Bronchial epithelial cell (primary cell): ENCODE data around the gene SHROOM3. TPM values are rescaled to one million over a fixed set of nuclear protein-coding genes. Genes with fewer than 3 reads are reported as not detected.

ENCODE experiments used
- DNase-seq: peaks from one replicate; pipeline ENCODE4 v3.0.0-alpha.2; 2010; ENCODE audit warnings: low read depth
- FAIRE-seq: peaks from 2 replicates; lab custom pipeline; 2011; peaks lifted over from hg19 to GRCh38; lab: Jason Lieb, UNC
- H3K27me3 ChIP-seq: 2 replicates; pipeline ENCODE4 v1.5.1; 2011; ENCODE audit warnings: low read length; ENCODE audit not compliant: control insufficient read depth, insufficient read depth
- H3K36me3 ChIP-seq: 2 replicates; pipeline ENCODE4 v1.5.1; 2011; ENCODE audit warnings: low read length; ENCODE audit not compliant: control insufficient read depth, insufficient read depth
- H3K4me3 ChIP-seq: 2 replicates; pipeline ENCODE4 v1.5.1; 2011; ENCODE audit warnings: mild to moderate bottlenecking, low read depth, low read length, control low read depth
- CTCF ChIP-seq: IDR thresholded peaks from 2 replicates; pipeline ENCODE4 v1.5.1; 2011; ENCODE audit warnings: mild to moderate bottlenecking, moderate library complexity, low read length, control low read depth, inconsistent platforms; ENCODE audit not compliant: insufficient read depth, severe bottlenecking
- total RNA-seq: library from RNA; depleted of rRNA; stranded (reverse); fragments of >200 nt; gene quantifications from 2 replicates; pipeline ENCODE4 v1.2.1, GENCODE V29; 2014

Gene SHROOM3
- total RNA-seq, 1 donor from 2014 or later, result 6.3 TPM

- Histone ChIP-seq H3K4me3 (no peak overlapping the region), H3K36me3 (no peaks in the 10 kb centered on the region), H3K27me3 (no peaks in the 10 kb centered on the region)
- FAIRE-seq (no peak), DNase-seq (no peak)
- no peak for TF ChIP-seq CTCF
Observed at GRCh38 chr4:76559236-76560071, 124.4 kb downstream of the SHROOM3 start.

- H3K36me3 ChIP-seq, result no peaks in the 10 kb centered on the region
Observed at GRCh38 chr4:76562161-76562560, 127.1 kb downstream of the SHROOM3 start.

GRCh38 chr4:76562836-76563453 is 127.9 kb downstream of the SHROOM3 start:
- no peaks in the 10 kb centered on the region for H3K36me3 ChIP-seq
- no peak for TF ChIP-seq CTCF
- H3K27me3 ChIP-seq, result no peaks in the 10 kb centered on the region
- H3K4me3 ChIP-seq, result no peak overlapping the region
- FAIRE-seq (no peak), DNase-seq (peak; percentile 80)

More at GRCh38 chr4:76562161-76562560, 127.1 kb downstream of the SHROOM3 start:
- no peaks in the 10 kb centered on the region for H3K27me3 ChIP-seq
- TF ChIP-seq CTCF, result no peak
- DNase-seq (peak; percentile 69), FAIRE-seq (no peak)
- no peak overlapping the region for H3K4me3 ChIP-seq

GRCh38 chr4:76563454-76564122 is 128.6 kb downstream of the SHROOM3 start:
- Histone ChIP-seq H3K36me3 (no peaks in the 10 kb centered on the region), H3K27me3 (no peaks in the 10 kb centered on the region), H3K4me3 (no peak overlapping the region)
- TF ChIP-seq CTCF, result no peak
- FAIRE-seq (no peak), DNase-seq (no peak)

- DNase-seq (no peak), FAIRE-seq (no peak)
- H3K27me3 ChIP-seq, result no peaks in the 10 kb centered on the region
- no peak for TF ChIP-seq CTCF
- no peaks in the 10 kb centered on the region for H3K36me3 ChIP-seq
- H3K4me3 ChIP-seq, result no peak overlapping the region
Observed at GRCh38 chr4:76564123-76564915, 129.3 kb downstream of the SHROOM3 start.
